ENCODE measurements around the gene INAVA.
A peak's percentile ranks its signal among the peaks of the same experiment; 100 is the strongest.
"Not testable (repeated sequence)": the region's sequence is repeated elsewhere in the genome, so short reads cannot be mapped to it uniquely, and the experiment has no call there.

Gene INAVA

DNA sequence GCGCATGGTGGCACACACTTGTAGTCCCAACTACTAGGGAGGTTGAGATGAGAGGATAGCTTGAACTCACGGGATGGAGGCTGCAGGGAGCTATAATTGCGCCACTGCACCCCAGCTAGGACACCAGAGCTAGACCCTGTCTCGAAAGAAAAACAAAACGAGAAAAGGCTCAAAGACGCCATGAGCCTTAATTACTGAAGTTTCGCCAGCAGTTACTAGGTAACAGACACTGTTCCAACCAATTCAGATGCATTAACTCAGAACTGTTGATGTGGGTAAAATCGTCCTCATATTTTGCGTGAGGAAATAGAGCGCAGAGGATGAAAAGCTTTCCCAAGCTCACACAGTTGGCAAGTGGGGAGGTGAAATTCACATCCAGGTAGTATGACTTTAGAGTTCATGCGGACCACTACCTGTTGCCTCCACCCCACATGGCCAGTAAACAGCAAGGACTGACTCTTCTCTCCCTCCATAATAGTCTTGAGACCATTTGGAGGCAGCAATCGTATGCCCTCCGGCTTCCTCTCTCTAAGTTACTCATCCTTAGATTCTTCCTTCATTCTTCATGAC is 40.1 kb downstream of the INAVA start:
- no peak for DNase-seq (ENCODE audit: low read depth)
- TF ChIP-seq, protein P1, sequence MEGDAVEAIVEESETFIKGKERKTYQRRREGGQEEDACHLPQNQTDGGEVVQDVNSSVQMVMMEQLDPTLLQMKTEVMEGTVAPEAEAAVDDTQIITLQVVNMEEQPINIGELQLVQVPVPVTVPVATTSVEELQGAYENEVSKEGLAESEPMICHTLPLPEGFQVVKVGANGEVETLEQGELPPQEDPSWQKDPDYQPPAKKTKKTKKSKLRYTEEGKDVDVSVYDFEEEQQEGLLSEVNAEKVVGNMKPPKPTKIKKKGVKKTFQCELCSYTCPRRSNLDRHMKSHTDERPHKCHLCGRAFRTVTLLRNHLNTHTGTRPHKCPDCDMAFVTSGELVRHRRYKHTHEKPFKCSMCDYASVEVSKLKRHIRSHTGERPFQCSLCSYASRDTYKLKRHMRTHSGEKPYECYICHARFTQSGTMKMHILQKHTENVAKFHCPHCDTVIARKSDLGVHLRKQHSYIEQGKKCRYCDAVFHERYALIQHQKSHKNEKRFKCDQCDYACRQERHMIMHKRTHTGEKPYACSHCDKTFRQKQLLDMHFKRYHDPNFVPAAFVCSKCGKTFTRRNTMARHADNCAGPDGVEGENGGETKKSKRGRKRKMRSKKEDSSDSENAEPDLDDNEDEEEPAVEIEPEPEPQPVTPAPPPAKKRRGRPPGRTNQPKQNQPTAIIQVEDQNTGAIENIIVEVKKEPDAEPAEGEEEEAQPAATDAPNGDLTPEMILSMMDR (conservative IDR thresholded peaks at IDR 0.05; ENCODE audit: control insufficient read depth, insufficient read depth, low read depth, low read length), result no peak
- no peak overlapping the region for H3K4me3 ChIP-seq (ENCODE audit: control insufficient read depth, low read depth, low read length)

- H3K4me3 ChIP-seq (ENCODE audit: control insufficient read depth, low read depth, low read length); DNase-seq (ENCODE audit: low read depth): not testable (repeated sequence)
Measured at GRCh38 chr1:200935286-200935962, 40.7 kb downstream of the INAVA start.

GRCh38 chr1:200938955-200939354 is 44.3 kb downstream of the INAVA start:
- no peak for DNase-seq (ENCODE audit: low read depth)
- H3K4me3 ChIP-seq (ENCODE audit: control insufficient read depth, low read depth, low read length), result no peak overlapping the region
- TF ChIP-seq, protein P1 (conservative IDR thresholded peaks at IDR 0.05; ENCODE audit: control insufficient read depth, insufficient read depth, low read depth, low read length), result no peak

- TF ChIP-seq, protein P1 (conservative IDR thresholded peaks at IDR 0.05; ENCODE audit: control insufficient read depth, insufficient read depth, low read depth, low read length), result no peak
- no peak overlapping the region for H3K4me3 ChIP-seq (ENCODE audit: control insufficient read depth, low read depth, low read length)
- DNase-seq (ENCODE audit: low read depth), result no peak
Measured at GRCh38 chr1:200945111-200945510, 50.4 kb downstream of the INAVA start.

DNA sequence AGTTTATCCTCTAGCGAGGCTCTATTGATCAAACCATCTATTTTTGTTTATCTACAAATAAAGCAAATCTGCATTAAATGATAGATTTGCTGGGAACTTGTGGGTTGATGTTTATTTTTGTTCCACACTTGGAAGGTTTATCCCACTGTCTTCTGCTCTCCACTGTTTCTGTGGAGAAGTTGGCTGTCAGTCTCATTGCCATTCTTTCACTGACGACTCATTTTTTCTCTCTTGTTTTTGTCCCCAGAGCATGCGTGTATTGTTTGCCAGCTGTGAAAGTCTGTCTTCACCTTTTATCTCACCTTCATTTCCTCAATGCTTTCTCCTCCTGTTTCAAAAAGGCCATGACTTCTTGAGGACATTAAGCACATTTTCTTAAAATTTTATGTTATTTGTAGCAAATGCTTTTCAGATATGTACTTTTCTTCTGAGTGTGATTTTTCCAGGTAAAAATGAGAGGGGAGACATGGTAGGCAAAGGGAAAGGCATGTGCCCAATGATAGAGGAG is 52.4 kb downstream of the INAVA start:
- no peak overlapping the region for H3K4me3 ChIP-seq (ENCODE audit: control insufficient read depth, low read depth, low read length)
- no peak for DNase-seq (ENCODE audit: low read depth)
- TF ChIP-seq, protein P1 (conservative IDR thresholded peaks at IDR 0.05; ENCODE audit: control insufficient read depth, insufficient read depth, low read depth, low read length), result no peak

- TF ChIP-seq, protein P1 (conservative IDR thresholded peaks at IDR 0.05; ENCODE audit: control insufficient read depth, insufficient read depth, low read depth, low read length), result no peak
- DNase-seq (ENCODE audit: low read depth), result no peak
- H3K4me3 ChIP-seq (ENCODE audit: control insufficient read depth, low read depth, low read length), result no peak overlapping the region
Measured at GRCh38 chr1:200949626-200950025, 54.9 kb downstream of the INAVA start.

DNA sequence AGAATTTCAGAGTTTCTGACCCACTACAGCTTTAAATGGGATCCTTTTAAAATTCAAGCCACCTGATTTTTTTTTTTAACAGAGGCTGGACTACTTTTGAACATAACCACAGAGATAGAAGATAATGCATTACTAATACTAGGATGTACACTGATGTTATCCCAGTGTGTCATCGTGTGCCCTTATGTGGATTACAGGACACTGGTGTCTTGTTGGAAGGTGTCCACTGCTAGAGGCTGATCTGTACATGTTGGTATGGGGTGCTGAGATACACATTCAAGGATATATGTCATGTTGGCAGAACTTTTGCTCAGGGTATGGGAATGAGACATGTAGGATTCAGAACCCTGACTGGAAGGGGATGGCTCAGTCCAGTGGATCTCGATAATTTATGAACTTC is 56.3 kb downstream of the INAVA start:
- TF ChIP-seq, protein P1 (conservative IDR thresholded peaks at IDR 0.05; ENCODE audit: control insufficient read depth, insufficient read depth, low read depth, low read length), result no peak
- peak; percentile 10 for DNase-seq (ENCODE audit: low read depth)
- no peak overlapping the region for H3K4me3 ChIP-seq (ENCODE audit: control insufficient read depth, low read depth, low read length)
